GM21619 (cell line): Measurements from ENCODE around the gene USP7.
"Not testable (repeated sequence)": the region's sequence is repeated elsewhere in the genome, so short reads cannot be mapped to it uniquely, and the experiment has no call there.

Experiments
- ATAC-seq: cut with Tn5 transposase; IDR thresholded peaks from one replicate; pipeline ENCODE4 v1.9.1; 2021; ENCODE audit not compliant: unreplicated experiment

Gene USP7

DNA sequence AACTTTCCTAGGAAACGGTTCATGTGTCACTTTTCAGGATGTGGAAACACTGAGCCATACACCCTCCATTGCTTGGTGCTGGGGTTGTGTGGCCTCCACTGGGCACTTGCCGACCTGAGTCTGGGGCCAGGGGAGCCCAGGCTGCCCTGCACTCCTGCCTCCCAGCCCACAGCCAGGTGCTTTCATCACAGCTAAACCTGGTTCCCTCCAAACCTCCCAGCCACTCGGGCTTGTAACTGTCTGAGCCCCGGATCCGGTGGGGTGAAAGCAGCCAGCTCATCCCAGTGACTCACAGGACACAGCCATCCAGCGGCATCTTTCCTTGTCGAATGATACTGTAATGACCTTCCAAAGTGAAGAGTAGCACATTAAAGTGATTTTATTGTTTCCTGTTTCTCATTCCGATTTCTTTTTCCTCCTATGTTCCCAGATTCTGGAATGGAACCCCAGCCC is 114.7 kb downstream of the USP7 start:
- no peak for ATAC-seq

DNA sequence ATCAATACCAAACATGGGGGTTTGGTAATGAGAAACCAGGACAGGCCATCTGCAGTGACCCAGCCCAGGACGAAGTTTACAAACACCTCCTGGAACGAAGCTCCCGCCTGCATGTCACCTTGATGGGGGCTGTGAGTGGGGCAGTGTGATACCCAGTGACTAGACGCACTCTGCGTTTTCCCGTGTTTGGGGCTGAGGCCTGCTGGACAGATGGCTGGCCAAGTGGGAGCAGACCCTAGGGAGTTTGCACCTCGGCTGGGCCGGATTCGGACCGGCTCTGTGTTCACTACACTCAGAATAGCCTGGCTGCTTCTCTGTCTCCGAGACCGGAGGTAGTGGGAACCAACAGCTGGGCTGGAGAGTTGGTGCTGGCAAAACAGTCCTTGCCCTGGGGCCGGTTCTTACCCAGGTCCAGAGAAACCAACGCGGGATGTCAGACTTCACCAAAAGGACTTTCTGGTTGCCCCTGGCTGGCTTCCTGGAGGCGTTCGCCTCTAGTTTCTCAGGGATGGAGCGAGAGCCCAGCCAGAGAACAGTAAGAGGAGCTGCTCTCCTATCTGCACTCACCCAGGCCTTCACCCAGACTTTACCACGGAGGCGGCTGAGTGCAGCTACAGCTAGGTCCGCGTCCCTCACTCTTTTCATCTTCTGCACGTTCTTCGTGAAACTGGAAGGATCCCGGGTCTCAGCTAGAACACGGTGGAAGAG is 115.3 kb downstream of the USP7 start:
- ATAC-seq, result no peak

DNA sequence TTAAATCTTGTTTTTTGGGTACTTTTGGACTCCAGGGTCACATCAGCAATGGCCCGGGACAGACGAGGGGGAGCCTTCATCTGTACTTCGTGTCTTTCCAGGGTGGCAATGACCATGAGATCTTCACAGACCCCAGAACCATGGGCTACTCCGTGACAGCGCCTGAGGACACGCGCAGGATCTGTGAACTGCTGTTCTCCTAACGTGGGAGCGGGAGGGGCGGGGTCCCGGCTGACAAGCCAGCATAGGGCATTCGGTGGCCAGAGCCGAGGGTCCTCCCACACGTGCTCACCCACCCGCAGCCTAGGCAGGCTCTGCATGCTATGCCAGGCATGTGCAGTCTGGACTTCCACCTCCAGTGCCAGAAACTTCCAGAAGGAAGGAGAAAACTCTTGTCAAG is 116.1 kb downstream of the USP7 start:
- ATAC-seq, result no peak

GRCh38 chr16:8847145-8847544 is 116.6 kb downstream of the USP7 start:
- ATAC-seq, result no peak

DNA sequence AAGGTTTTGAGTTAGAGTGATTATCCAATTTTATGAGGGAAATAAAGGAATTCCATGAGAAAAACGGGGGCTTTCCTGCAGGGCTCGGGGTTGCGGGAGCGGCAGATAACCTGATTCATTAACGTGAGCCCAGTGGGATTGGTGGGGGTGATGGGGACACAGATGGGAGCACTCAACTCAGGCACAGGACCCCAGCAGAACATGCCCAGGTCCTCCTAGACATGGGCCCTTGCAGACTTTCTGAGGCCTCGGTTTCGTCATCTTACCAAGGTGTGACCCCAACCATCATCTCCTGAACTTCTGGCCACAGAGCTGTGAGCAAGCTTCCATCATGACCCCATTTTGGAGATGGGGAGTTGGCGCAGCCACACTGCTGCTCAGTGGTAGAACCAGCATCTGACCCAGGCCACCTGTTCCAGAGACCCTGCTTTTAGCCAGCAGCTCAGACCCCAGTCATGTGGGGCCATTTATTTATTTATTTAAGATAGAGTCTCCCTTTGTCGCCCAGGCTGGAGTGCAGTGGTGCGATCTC is 117.2 kb downstream of the USP7 start:
- ATAC-seq, result no peak

DNA sequence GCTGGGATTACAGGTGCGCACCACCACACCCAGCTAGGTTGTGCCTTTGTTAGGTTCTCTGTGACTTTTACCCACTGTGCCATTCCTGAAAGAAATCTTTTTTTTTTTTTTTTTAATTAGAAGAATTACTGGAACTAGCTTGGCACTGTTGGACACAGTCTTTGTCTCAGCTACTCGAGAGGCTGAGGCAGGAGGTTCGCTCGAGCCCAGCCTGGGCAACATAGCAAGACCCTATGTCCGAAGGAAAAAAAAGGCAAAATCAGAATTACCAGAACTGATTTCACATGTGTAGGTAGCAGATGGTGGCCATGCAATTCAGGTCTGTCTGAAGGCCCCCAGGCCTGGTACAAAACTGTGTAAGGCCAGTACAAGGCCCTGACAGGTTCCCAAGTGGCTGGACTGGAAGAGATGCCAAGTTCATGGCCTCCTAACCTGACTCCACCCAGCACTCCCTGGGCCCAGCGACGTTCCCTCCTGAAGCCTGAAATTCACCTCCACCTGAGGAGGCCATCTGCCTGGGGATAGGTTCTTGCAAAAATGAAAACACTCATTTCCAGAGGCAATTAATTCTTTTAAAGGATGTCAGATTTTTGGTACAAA is 117.9 kb downstream of the USP7 start:
- ATAC-seq, result no peak

- ATAC-seq, result not testable (repeated sequence)
Measured at GRCh38 chr16:8843296-8843695, 120.4 kb downstream of the USP7 start.
